Thyroid gland (tissue), 4 donors: ENCODE results near the gene NAGS.

ENCODE experiments used
- CTCF ChIP-seq, 6 experiments: fragments of 200-600 bp in 3 of 6; fragments of 450-650 bp in 3 of 6; sonication (generic) in 3 of 6; IDR thresholded peaks; one replicate each; pipeline ENCODE4 v1.5.1; 2016 to 2019; ENCODE audit warnings: antibody characterized with exemption in 6 of 6, mild to moderate bottlenecking in 2 of 6, inconsistent platforms in 1 of 6, moderate library complexity in 1 of 6
- POLR2A ChIP-seq, 2 donors: fragments of 450-650 bp; IDR thresholded peaks; one replicate each; pipeline ENCODE4 v1.6.1; 2017; ENCODE audit warnings: antibody characterized with exemption in 2 of 2, mild to moderate bottlenecking in 2 of 2, moderate library complexity in 1 of 2

DNA sequence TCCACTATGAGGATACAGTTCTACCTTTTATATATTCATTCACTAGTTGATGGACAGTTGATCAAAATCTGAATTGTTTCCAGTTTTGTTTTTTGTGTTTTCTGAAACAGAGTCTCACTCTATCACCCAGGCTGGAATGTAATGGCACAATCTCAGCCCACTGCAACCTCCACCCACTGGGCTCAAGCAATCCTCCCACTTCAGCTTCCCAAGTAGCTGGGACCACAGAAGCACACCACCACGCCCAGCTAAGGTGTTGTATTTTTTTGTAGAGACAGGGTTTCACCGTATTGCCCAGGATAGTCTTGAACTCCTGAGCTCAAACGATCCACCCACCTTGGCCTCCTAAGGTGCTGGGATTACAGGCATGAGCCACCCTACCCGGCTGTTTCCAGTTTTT is 41.1 kb downstream of the NAGS start:
- TF ChIP-seq POLR2A (IDR thresholded peaks at IDR 0.05) (no peak), CTCF (IDR thresholded peaks at IDR 0.05) (no peak)
